IPS DF 6.9 (cell line): ENCODE results near the gene SRRM3.
"Not testable (repeated sequence)": the region's sequence is repeated elsewhere in the genome, so short reads cannot be mapped to it uniquely, and the experiment has no call there.

Experiments
- DNase-seq: peaks from one replicate; pipeline ENCODE4 v3.0.0-alpha.2; 2013; ENCODE audit warnings: low read depth, low spot score
- H3K27ac ChIP-seq: one replicate; pipeline ENCODE4 v1.5.1; 2013; ENCODE audit warnings: low read length, control low read depth
- H3K27me3 ChIP-seq: 2 replicates; pipeline ENCODE4 v1.6.1; 2013; ENCODE audit warnings: mild to moderate bottlenecking, low read length; ENCODE audit not compliant: control insufficient read depth, insufficient read depth
- H3K36me3 ChIP-seq: 2 replicates; pipeline ENCODE4 v1.6.1; 2013; ENCODE audit warnings: low read length; ENCODE audit not compliant: control insufficient read depth, insufficient read depth
- H3K4me1 ChIP-seq: 2 replicates; pipeline ENCODE4 v1.6.1; 2013; ENCODE audit warnings: low read length; ENCODE audit not compliant: control insufficient read depth, insufficient read depth
- H3K4me3 ChIP-seq: 2 replicates; pipeline ENCODE4 v1.5.1; 2013; ENCODE audit warnings: mild to moderate bottlenecking, low read length
- H3K9me3 ChIP-seq: 2 replicates; pipeline ENCODE4 v1.6.1; 2013; ENCODE audit warnings: low read length, inconsistent platforms; ENCODE audit not compliant: control insufficient read depth, insufficient read depth
- WGBS: extraction: QIAGEN DNeasy Blood & Tissue Kit; methylation state at CpG from one replicate; pipeline ENCODE4 v1.1.7; 2013; ENCODE audit warnings: mixed read lengths, missing lambda C conversion rate; ENCODE audit not compliant: insufficient read length, insufficient coverage; 5-methylcytosine and 5-hydroxymethylcytosine counted together

The SRRM3 gene

GRCh38 chr7:76261931-76262330 is 60.2 kb downstream of the SRRM3 start:
- WGBS: no CpG with 5 or more reads among the region's 4 CpGs
- Histone ChIP-seq H3K36me3 (no peaks in the 10 kb centered on the region), H3K4me1 (peaks cover 5% of the 10 kb centered on the region), H3K27me3 (no peaks in the 10 kb centered on the region), H3K27ac (no peak overlapping the region), H3K9me3 (no peaks in the 10 kb centered on the region), H3K4me3 (no peak overlapping the region)
- DNase-seq: no peak

- H3K4me3 ChIP-seq: no peak overlapping the region
- no peak overlapping the region for H3K27ac ChIP-seq
- H3K27me3 ChIP-seq: no peaks in the 10 kb centered on the region
- H3K9me3 ChIP-seq: no peaks in the 10 kb centered on the region
- peaks cover 6% of the 10 kb centered on the region for H3K4me1 ChIP-seq
- peak; percentile 84 for DNase-seq
- H3K36me3 ChIP-seq: no peaks in the 10 kb centered on the region
- no CpG with 5 or more reads among the region's 7 CpGs for WGBS
These were observed 61.1 kb downstream of the SRRM3 start for GRCh38 chr7:76262683-76263402.

- WGBS: no CpG with 5 or more reads among the region's 7 CpGs
- H3K9me3 ChIP-seq: no peaks in the 10 kb centered on the region
- H3K36me3 ChIP-seq: no peaks in the 10 kb centered on the region
- peaks cover 13% of the 10 kb centered on the region for H3K4me1 ChIP-seq
- no peak overlapping the region for H3K27ac ChIP-seq
- no peak overlapping the region for H3K4me3 ChIP-seq
- no peak for DNase-seq
- H3K27me3 ChIP-seq: no peaks in the 10 kb centered on the region
These were observed 63.6 kb downstream of the SRRM3 start for GRCh38 chr7:76265299-76265698.

GRCh38 chr7:76267107-76267893 is 65.6 kb downstream of the SRRM3 start:
- Histone ChIP-seq H3K4me3 (peak overlapping the region; percentile 60; the same call in 1 of the 2 replicates), H3K27ac (no peak overlapping the region)
- no peak for DNase-seq

GRCh38 chr7:76267894-76268183 is 66.1 kb downstream of the SRRM3 start:
- H3K4me1 ChIP-seq: peaks cover 10% of the 10 kb centered on the region
- H3K4me3 ChIP-seq: no peak overlapping the region
- no peaks in the 10 kb centered on the region for H3K36me3 ChIP-seq
- H3K9me3 ChIP-seq: no peaks in the 10 kb centered on the region
- no peak overlapping the region for H3K27ac ChIP-seq
- WGBS: no CpG with 5 or more reads among the region's 4 CpGs
- H3K27me3 ChIP-seq: no peaks in the 10 kb centered on the region
- DNase-seq: no peak

More at GRCh38 chr7:76267107-76267893, 65.6 kb downstream of the SRRM3 start:
- Histone ChIP-seq H3K36me3 (no peaks in the 10 kb centered on the region), H3K9me3 (no peaks in the 10 kb centered on the region), H3K4me1 (peaks cover 10% of the 10 kb centered on the region), H3K27me3 (no peaks in the 10 kb centered on the region)
- no CpG with 5 or more reads among the region's 68 CpGs for WGBS

GRCh38 chr7:76268376-76268775 is 66.7 kb downstream of the SRRM3 start:
- DNase-seq: no peak
- H3K36me3 ChIP-seq: no peaks in the 10 kb centered on the region
- H3K4me1 ChIP-seq: peaks cover 11% of the 10 kb centered on the region
- no peak overlapping the region for H3K4me3 ChIP-seq
- H3K27ac ChIP-seq: no peak overlapping the region
- H3K27me3 ChIP-seq: no peaks in the 10 kb centered on the region
- H3K9me3 ChIP-seq: no peaks in the 10 kb centered on the region
- no CpG with 5 or more reads among the region's 5 CpGs for WGBS

GRCh38 chr7:76269895-76270294 is 68.2 kb downstream of the SRRM3 start:
- Histone ChIP-seq H3K36me3 (no peaks in the 10 kb centered on the region), H3K27me3 (no peaks in the 10 kb centered on the region), H3K27ac (no peak overlapping the region), H3K9me3 (no peaks in the 10 kb centered on the region), H3K4me3 (no peak overlapping the region), H3K4me1 (peaks cover 14% of the 10 kb centered on the region)
- no peak for DNase-seq
- no CpG with 5 or more reads among the region's 5 CpGs for WGBS

GRCh38 chr7:76271384-76271783 is 69.7 kb downstream of the SRRM3 start:
- H3K27ac ChIP-seq, H3K4me3 ChIP-seq, H3K27me3 ChIP-seq, DNase-seq, H3K36me3 ChIP-seq, H3K9me3 ChIP-seq: not testable (repeated sequence)
- WGBS: no CpG with 5 or more reads among the region's 2 CpGs
- H3K4me1 ChIP-seq: peaks cover 14% of the 10 kb centered on the region

- Histone ChIP-seq H3K27ac (no peak overlapping the region), H3K4me1 (peaks cover 13% of the 10 kb centered on the region), H3K4me3 (no peak overlapping the region), H3K27me3 (no peaks in the 10 kb centered on the region), H3K36me3 (no peaks in the 10 kb centered on the region), H3K9me3 (no peaks in the 10 kb centered on the region)
- WGBS: no CpG with 5 or more reads among the region's 6 CpGs
- DNase-seq: no peak
These were observed 70.4 kb downstream of the SRRM3 start for GRCh38 chr7:76272142-76272541.

- Histone ChIP-seq H3K27ac (no peak overlapping the region), H3K9me3 (no peaks in the 10 kb centered on the region), H3K27me3 (no peaks in the 10 kb centered on the region), H3K4me1 (peaks cover 11% of the 10 kb centered on the region), H3K4me3 (no peak overlapping the region), H3K36me3 (no peaks in the 10 kb centered on the region)
- no CpG with 5 or more reads among the region's 7 CpGs for WGBS
- DNase-seq: no peak
These were observed 71.3 kb downstream of the SRRM3 start for GRCh38 chr7:76272851-76273497.
